Natural killer cell (primary cell): ENCODE data around the gene CFAP54. TPM values are rescaled to one million over a fixed set of nuclear protein-coding genes. Genes with fewer than 3 reads are reported as not detected.

ENCODE experiments used
- ATAC-seq, 3 donors: fragments of 150-1000 bp in 2 of 3; fragments of 200-7000 bp in 1 of 3; cut with Tn5 transposase; 1 replicate in 1 of 3; 2 replicates in 2 of 3; pipeline ENCODE4 v1.10.0; 2021; ENCODE audit warnings: mild to moderate bottlenecking in 2 of 3, moderate library complexity in 2 of 3
- DNase-seq, 2 donors: peaks; one replicate each; pipeline versions ENCODE4 v3.0.0 to v3.0.0-alpha.2; 2013 to 2021; ENCODE audit warnings: mixed read lengths in 1 of 2
- H3K27ac ChIP-seq: one replicate; pipeline ENCODE4 v1.5.1; 2013; ENCODE audit warnings: mild to moderate bottlenecking, low read length
- H3K27me3 ChIP-seq: one replicate; pipeline ENCODE4 v1.6.1; 2013; ENCODE audit warnings: low read length; ENCODE audit not compliant: control insufficient read depth, insufficient read depth
- H3K36me3 ChIP-seq: one replicate; pipeline ENCODE4 v1.6.1; 2013; ENCODE audit warnings: low read length; ENCODE audit not compliant: control insufficient read depth, insufficient read depth
- H3K4me1 ChIP-seq: one replicate; pipeline ENCODE4 v1.6.1; 2013; ENCODE audit warnings: low read length; ENCODE audit not compliant: control insufficient read depth, insufficient read depth
- H3K4me3 ChIP-seq: one replicate; pipeline ENCODE4 v1.5.1; 2013; ENCODE audit warnings: low read length
- H3K9me3 ChIP-seq: one replicate; pipeline ENCODE4 v1.6.1; 2013; ENCODE audit warnings: low read length; ENCODE audit not compliant: control insufficient read depth, insufficient read depth
- H3K27ac Mint-ChIP-seq, 2 donors: one replicate each; pipeline ENCODE4 v1.8.0; 2022; ENCODE audit warnings: mild to moderate bottlenecking in 2 of 2, mixed read lengths in 2 of 2, moderate library complexity in 1 of 2
- H3K27me3 Mint-ChIP-seq, 2 donors: one replicate each; pipeline ENCODE4 v1.8.0; 2022; ENCODE audit warnings: low read depth in 2 of 2, mixed read lengths in 2 of 2
- H3K36me3 Mint-ChIP-seq: one replicate; pipeline ENCODE4 v1.8.0; 2022; ENCODE audit warnings: mixed read lengths
- H3K4me1 Mint-ChIP-seq, 2 donors: one replicate each; pipeline ENCODE4 v1.8.0; 2022; ENCODE audit warnings: mixed read lengths in 2 of 2
- H3K4me3 Mint-ChIP-seq: one replicate; pipeline ENCODE4 v1.8.0; 2022; ENCODE audit warnings: mild to moderate bottlenecking, moderate library complexity, mixed read lengths
- H3K9me3 Mint-ChIP-seq, 2 donors: one replicate each; pipeline ENCODE4 v1.8.0; 2022; ENCODE audit warnings: mixed read lengths in 2 of 2
- WGBS: methylation state at CpG from one replicate; pipeline ENCODE4 v1.1.7; 2013; ENCODE audit warnings: missing lambda C conversion rate; ENCODE audit not compliant: insufficient coverage; 5-methylcytosine and 5-hydroxymethylcytosine counted together
- intact Hi-C: fragments of 100-400 bp; cut with micrococcal nuclease; formaldehyde crosslinking; loops from one replicate; pipeline ENCODE4 v1.14.2; 2022
- total RNA-seq, 4 donors: library from RNA; stranded (reverse); fragments of 120-200 nt in 1 of 4; gene quantifications; one replicate each; pipeline versions ENCODE4 v1.2.3 to v1.2.4, GENCODE V29; 2013 to 2022
- TF ChIP-seq, protein P1 (sequence below): fragments of 200-600 bp; IDR thresholded peaks from one replicate; pipeline ENCODE4 v1.8.0; 2022; ENCODE audit warnings: antibody characterized with exemption

The CFAP54 gene
- total RNA-seq, 3 donors from 2014 or later (not counting 1 experiment from before 2014, with no cell fraction given) = 0.56 to 1.5 (median 1.2) TPM

DNA sequence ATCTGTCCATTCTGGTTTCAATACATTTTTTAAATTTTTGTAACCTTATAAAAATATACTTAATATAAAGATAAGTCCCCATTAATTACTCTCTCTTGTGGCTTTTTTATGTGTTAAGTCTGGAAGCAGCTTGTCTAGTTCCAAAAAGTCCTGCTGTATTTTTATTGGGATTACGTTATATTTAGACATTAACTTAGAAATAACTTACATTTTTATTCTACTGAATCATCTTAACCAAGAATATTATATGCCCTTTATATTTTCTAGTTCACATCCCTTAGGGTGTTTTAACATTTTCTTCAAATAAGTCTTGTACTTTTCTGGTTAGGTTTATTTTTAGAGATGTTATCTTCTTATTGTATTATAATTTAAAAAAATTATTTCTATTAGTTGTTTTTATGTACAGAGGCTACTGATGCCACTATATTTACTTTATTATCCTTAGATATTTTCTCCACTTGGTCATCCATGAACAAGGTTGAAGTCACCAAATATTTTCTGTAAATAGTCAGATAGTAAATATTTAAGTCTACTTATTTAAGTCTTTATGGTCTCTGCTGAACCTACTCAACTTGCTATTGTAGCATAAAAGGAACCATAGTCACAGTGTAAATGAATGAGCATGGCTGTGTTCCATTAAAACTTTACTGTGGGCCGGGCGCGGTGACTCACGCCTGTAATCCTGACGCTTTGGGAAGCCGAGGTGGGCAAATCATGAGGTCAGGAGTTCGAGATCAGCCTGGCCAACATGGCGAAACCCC, 285.3 kb downstream of the CFAP54 start:
- DNase-seq (no peak), ATAC-seq (no peak)
- Histone ChIP-seq H3K27me3 (no peaks in the 10 kb centered on the region), H3K4me3 (no peak overlapping the region), H3K36me3 (no peaks in the 10 kb centered on the region), H3K27ac (no peak overlapping the region), H3K4me1 (no peaks in the 10 kb centered on the region), H3K9me3 (no peaks in the 10 kb centered on the region)
- Mint-ChIP-seq H3K36me3 (no peaks in the 10 kb centered on the region), H3K27me3 (peaks cover 3 to 7% of the 10 kb centered on the region in 2 donors), H3K27ac (no peak overlapping the region), H3K4me3 (no peak overlapping the region), H3K4me1 (no peaks in the 10 kb centered on the region), H3K9me3 (no peaks in the 10 kb centered on the region)
- TF ChIP-seq, protein P1, sequence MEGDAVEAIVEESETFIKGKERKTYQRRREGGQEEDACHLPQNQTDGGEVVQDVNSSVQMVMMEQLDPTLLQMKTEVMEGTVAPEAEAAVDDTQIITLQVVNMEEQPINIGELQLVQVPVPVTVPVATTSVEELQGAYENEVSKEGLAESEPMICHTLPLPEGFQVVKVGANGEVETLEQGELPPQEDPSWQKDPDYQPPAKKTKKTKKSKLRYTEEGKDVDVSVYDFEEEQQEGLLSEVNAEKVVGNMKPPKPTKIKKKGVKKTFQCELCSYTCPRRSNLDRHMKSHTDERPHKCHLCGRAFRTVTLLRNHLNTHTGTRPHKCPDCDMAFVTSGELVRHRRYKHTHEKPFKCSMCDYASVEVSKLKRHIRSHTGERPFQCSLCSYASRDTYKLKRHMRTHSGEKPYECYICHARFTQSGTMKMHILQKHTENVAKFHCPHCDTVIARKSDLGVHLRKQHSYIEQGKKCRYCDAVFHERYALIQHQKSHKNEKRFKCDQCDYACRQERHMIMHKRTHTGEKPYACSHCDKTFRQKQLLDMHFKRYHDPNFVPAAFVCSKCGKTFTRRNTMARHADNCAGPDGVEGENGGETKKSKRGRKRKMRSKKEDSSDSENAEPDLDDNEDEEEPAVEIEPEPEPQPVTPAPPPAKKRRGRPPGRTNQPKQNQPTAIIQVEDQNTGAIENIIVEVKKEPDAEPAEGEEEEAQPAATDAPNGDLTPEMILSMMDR = no peak
- 86% methylated on average over 8 of the region's 9 CpGs for WGBS
- intact Hi-C loops = no loop called here

- H3K4me3 Mint-ChIP-seq = no peak overlapping the region
- DNase-seq (no peak), ATAC-seq (no peak)
- H3K4me1 ChIP-seq = no peaks in the 10 kb centered on the region
- H3K4me1 Mint-ChIP-seq = no peaks in the 10 kb centered on the region
- no peak overlapping the region for H3K27ac ChIP-seq
- H3K9me3 Mint-ChIP-seq = no peaks in the 10 kb centered on the region
- H3K27me3 ChIP-seq = no peaks in the 10 kb centered on the region
- no peaks in the 10 kb centered on the region for H3K36me3 ChIP-seq
- TF ChIP-seq, protein P1 = no peak
- H3K9me3 ChIP-seq = no peaks in the 10 kb centered on the region
- 87% methylated on average over 2 of the region's 2 CpGs for WGBS
- no peak overlapping the region for H3K27ac Mint-ChIP-seq
- intact Hi-C loops = no loop called here
- peaks cover 3 to 7% of the 10 kb centered on the region in 2 donors for H3K27me3 Mint-ChIP-seq
- H3K4me3 ChIP-seq = no peak overlapping the region
- H3K36me3 Mint-ChIP-seq = no peaks in the 10 kb centered on the region
These were observed 287.5 kb downstream of the CFAP54 start for GRCh38 chr12:96776908-96777307.

DNA sequence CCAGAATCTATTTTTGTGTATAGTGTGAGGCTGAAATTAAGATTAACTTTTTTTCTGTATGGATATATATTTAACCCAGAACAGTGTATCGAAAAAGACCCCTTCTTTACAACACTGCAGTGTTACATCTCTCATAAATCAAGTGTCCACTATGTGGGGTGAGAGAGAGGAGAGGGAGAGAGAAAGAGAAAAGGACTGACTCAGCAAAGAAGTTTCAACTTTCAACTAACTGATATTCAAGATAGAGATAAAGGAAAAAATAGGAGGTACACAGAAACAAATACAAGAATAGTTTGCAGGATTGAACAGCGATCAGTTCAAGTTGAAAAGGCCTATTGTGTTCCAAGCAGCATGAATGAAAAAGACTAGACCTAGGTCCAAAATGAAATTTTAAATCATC, 291.0 kb downstream of the CFAP54 start:
- H3K27ac ChIP-seq = no peak overlapping the region
- no peak overlapping the region for H3K4me3 ChIP-seq
- no peaks in the 10 kb centered on the region for H3K36me3 ChIP-seq
- Mint-ChIP-seq H3K36me3 (no peaks in the 10 kb centered on the region), H3K27me3 (peaks cover 3 to 7% of the 10 kb centered on the region in 2 donors), H3K4me3 (no peak overlapping the region), H3K27ac (no peak overlapping the region), H3K4me1 (no peaks in the 10 kb centered on the region), H3K9me3 (no peaks in the 10 kb centered on the region)
- 87% methylated on average over 1 of the region's 2 CpGs for WGBS
- DNase-seq (no peak), ATAC-seq (no peak)
- TF ChIP-seq, protein P1 = no peak
- no peaks in the 10 kb centered on the region for H3K4me1 ChIP-seq
- H3K9me3 ChIP-seq = no peaks in the 10 kb centered on the region
- intact Hi-C loops = no loop called here
- H3K27me3 ChIP-seq = no peaks in the 10 kb centered on the region

DNA sequence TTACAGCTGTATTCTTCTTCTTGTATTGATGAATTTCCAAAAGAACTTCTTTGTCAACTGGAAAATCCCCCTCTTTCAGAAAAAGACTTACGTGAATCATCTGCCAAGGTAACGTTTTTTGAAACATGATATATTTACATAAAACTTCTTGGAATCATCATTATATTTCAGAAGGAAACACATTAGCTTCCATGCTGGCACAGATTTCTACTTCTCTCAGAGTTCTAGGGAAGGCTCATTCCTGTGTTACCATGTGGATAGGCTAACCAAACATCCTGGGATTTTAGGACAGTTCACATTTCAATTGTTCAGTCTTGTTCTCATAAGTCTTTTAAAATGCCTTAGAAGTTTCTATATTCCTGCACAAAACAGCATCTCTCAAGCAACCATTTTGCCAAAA, 297.4 kb downstream of the CFAP54 start:
- ATAC-seq = no peak
- Mint-ChIP-seq H3K36me3 (no peaks in the 10 kb centered on the region), H3K27me3 (no peaks in the 10 kb centered on the region), H3K4me1 (no peaks in the 10 kb centered on the region), H3K9me3 (no peaks in the 10 kb centered on the region), H3K27ac (no peak overlapping the region), H3K4me3 (no peak overlapping the region)
- DNase-seq = no peak
- H3K27me3 ChIP-seq = no peaks in the 10 kb centered on the region
- WGBS = 88% methylated on average over 2 of the region's 2 CpGs
- no peak overlapping the region for H3K27ac ChIP-seq
- H3K9me3 ChIP-seq = no peaks in the 10 kb centered on the region
- H3K36me3 ChIP-seq = no peaks in the 10 kb centered on the region
- intact Hi-C loops = no loop called here
- no peaks in the 10 kb centered on the region for H3K4me1 ChIP-seq
- TF ChIP-seq, protein P1 = no peak
- H3K4me3 ChIP-seq = no peak overlapping the region
